Measurements from ENCODE around the gene SEPTIN14.
"Not testable (repeated sequence)": the region's sequence is repeated elsewhere in the genome, so short reads cannot be mapped to it uniquely, and the experiment has no call there.

Gene SEPTIN14

DNA sequence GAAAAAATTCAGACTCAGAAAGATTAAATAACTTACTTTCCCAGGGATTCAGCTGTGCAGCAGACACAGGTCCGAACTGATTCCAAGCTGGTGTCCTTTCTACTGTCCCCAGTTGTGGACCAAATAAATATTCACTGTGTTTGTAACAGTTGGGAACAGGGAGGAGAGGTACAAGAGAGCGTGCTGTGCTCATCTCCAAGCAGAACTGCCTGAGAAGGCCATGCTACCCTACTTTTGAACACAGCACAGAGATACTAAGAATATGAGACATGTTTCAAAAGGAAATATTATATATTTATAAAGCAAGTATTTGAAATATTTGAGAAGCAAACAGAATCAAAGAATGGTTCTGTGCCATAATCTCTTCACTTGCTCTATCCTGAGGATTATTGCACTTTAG, at the start of gene SEPTIN14:
SEPTIN14 (minus strand) TSS at position 101 of the 400 bp plus-strand sequence. CDS start 756 bp downstream, outside the sequence.
- not testable (repeated sequence) for DNase-seq (ENCODE audit: low read depth in 2 of 2)

DNA sequence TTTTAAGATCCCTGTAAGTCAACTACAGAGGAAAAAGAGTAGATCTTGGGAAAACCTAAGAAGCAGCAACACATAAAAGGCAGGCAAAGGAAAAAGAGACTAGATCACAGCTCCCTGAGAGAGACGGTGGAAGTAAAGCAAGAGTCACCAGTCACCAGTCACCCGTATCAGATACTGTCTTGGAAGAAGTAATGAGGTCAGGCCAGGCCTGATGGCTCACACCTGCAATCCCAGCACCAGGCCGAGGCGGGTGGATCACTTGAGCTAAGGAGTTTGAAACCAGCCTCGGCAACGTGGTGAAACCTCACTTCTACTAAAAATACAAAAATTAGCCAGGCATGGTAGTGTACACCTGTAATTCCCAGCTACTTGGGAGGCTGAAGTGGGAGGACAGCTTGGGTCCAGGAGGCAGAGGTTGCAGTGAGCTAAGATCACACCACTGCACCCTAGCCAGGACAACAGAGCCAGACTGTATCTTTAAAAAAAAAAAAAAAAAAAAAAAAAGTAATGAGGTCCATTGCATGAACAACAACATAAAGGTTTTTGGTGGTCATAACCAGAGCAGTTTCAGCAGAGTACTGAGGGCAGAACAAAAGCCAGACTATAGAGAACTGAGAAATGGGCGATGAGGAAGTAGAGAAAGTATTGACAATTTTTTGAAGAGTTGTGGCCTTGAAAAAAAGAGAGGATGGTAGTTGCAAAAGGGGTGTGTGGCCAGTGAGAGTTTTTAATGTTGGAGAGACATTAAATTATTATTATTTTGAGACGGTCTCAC, 41.6 kb upstream of the SEPTIN14 start:
- DNase-seq (ENCODE audit: low read depth in 2 of 2), result no peak

DNA sequence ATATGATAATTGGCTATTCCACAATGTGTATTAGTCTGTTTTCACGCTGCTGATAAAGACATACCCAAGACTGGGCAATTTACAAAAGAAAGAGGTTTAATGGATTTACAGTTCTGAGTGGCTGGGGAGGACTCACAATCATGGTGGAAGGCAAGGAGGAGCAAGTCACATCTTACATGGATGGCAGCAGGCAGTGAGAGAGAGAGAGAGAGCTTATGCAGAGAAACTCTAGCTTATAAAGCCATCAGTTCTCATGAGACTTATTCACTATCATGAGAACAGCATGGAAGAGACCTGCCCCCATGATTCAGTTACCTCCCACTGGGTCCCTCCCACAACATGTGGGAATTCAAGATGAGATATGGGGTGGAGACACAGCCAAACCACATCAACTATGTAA, 38.5 kb upstream of the SEPTIN14 start:
- not testable (repeated sequence) for DNase-seq (ENCODE audit: low read depth in 2 of 2)

DNA sequence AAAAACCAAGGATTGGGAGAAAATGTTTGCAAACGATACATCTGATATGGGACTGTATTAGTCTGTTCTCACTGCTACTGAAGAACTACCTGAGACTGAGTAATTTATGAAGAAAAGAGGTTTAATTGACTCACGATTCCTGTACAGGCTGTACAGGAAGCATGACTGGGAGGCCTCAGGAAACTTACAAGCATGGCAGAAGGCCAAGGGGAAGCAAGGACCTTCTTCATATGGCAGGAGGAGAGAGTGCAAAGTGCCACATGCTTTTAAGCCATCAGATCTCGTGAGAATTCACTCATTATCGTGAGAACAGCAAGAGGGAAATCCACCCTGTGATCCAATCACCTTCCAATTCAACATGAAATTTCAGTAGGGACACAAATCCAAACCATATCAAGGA, 35.7 kb upstream of the SEPTIN14 start:
- DNase-seq (ENCODE audit: low read depth in 2 of 2), result no peak

DNA sequence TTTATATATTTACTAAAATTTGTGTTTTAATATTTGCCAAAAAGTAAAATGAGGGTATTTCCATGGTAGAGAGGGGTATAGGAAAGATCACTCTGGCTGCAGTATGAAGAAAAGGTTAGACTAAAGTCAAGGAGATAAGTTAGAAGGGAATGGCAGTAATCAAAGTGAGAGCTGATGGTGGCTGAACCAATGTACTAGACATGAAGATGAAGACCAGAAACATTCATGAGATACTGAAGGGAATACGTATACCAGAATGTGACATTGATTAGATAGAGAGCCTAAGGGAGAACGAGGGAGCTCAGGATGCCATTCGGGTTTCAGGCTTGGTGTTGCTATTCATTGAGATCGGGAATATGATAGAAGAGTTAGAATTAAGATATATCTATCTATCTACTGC, 32.5 kb upstream of the SEPTIN14 start:
- DNase-seq (ENCODE audit: low read depth in 2 of 2), result no peak

DNA sequence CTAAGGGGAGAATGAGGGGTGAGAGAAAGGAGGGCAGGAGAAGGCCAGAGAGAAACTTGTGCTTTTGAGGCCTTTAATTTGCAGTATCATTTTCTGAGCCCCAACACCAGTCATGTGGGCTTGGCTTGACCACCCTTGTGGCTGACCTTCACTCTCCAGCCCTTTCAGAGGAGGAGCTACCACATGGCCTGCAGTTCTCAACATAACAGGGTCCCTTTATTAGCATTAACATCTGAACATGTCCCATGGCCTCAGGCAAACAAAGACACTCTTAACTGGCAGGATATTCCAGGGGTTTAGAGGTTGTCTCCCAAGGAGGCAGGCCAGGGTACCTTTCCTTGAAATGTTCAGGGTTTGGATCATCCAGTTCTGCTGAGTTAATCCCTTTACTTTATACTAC, 31.4 kb upstream of the SEPTIN14 start:
- no peak for DNase-seq (ENCODE audit: low read depth in 2 of 2)

DNA sequence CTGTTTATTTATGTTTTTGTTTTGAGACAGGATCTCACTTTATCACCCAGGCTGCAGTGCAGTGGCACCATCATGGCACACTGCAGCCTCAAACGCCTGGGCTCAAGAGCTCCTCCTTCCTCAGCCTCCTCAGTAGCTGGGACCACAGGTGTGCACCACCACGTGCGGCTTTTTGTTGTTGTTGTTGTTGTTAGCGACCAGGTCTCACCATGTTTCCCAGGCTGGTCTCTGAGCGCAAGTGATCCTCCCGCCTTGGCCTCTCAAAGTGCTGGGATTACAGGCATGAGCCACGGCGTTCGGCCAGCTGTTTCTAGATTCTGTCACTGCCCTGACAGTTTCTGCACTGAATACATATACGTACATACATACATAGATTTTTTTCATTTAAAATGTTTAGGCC, 25.8 kb upstream of the SEPTIN14 start:
- not testable (repeated sequence) for DNase-seq (ENCODE audit: low read depth in 2 of 2)

DNA sequence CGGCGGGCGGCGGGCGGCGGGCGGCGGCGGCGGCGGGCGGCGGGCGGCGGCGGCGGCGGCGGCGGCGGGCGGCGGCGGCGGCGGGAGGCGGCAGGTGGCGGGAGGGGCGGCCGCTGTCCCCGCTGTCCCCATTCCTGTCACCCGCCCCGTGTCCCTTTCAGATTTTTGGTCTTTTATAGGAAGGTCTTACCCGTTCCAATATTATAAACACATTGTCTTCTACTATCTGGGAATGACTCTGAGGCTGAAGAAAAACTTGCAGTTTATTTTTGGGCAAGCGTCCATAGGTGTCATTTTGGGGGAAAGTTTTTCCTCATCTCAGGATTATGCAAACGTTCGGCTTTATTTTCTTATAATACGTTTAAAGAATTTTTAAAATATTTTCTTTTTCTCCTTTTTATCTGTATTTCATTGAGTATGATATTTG, 25.3 kb upstream of the SEPTIN14 start:
- DNase-seq (ENCODE audit: low read depth in 2 of 2), result no peak

DNA sequence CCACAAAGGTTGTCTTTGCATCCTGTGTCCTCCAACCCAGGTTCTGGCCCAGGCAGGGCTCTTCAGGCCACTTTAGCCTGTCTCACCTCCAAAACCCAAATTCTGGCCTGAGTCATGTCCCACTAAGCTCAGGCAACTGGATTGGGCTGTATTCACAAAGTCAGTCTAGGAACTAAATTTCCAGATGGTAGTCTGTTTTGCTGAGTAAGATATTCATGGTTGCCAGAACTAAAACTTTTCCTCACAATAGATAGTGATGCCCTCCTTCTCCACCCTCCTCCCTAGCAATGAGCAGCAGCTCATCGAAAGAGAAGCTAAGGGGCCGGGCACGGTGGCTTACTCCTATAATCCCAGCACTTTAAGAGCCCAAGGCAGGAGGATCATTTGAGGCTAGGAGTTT, 21.8 kb upstream of the SEPTIN14 start:
- DNase-seq (ENCODE audit: low read depth in 2 of 2), result no peak

DNA sequence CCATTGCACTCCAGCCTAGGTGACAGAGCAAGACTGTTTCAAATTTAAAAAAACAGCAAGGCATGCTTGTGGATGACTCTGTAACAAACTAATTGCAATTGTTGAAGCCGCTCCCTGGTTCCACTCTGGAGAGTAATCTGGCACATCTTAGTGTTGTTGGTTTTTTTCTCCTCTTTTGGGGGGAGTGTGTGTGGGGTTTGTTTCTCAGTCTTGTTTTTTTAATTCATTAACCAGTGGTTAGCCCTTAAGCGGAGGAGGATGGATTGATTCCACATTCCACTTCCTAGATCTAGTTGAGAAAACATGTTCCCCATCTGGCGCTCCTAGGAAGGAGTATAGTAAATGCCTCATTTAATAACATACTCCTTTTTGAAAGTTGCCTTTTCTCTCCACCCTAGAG, 16.1 kb upstream of the SEPTIN14 start:
- DNase-seq (ENCODE audit: low read depth in 2 of 2), result no peak

DNA sequence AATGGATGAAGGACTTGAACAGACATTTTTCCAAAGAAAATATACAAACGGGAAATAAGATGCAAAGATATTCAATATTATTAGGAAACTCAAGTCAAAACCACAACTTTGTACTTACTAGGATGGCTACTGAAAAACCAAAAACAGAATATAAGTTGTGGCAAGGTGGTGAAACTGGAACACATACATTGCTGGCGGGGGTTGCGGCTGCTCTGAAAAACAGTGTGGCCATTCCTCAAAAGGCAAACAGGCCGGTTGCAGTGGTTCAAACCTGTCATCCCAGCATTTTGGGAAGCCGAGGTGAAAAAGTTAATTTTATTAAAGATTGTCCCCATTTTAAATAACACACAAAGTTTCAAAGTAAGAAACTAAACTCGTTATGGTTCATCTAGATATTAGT, 14.8 kb upstream of the SEPTIN14 start:
- DNase-seq (ENCODE audit: low read depth in 2 of 2), result no peak

DNA sequence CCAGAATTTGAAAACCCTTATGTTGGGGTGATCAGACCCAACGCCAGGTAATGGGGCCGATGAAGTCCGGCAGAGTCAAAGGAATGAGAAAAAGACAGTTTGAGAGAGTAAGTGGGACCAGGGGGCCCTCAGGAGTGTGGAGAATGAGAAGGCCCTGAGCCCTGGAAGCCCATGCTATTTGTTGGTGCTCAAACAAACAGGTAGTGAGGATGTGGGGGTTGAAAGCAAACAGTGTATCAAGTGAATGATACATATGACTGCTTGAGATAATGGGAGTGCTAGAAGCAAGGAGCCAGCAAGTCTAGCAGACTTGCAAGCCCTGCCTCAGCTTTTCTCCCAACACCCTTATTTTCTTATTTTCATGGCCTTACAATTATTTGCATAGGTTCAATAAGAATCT, 11.2 kb upstream of the SEPTIN14 start:
- no peak for DNase-seq (ENCODE audit: low read depth in 2 of 2)

DNA sequence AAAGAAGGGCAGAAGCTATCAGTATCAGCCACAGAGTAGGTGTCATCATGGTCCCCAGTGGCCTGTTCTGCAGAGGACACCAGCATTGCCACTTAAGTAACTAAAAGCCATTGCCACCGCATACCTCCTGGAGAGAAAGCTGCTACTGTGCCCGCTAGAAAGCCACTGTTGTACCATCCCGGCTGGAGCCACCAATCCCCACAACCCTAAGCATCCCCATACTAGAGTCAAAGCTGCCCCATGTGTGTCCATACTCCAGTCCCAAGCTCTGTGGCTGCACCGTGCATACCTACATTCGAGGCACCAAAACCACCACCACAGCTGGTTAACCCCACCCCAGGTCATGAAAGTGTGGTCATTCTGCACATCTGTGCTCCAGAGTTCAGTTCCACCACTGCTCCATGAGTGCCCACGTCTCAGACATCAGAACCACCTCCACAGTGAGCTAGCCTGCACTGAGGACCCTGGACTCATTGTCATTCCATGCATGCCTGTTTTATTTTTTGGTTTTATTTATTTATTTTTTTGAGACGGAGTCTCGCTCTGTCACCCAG, 9.5 kb upstream of the SEPTIN14 start:
- no peak for DNase-seq (ENCODE audit: low read depth in 2 of 2)

DNA sequence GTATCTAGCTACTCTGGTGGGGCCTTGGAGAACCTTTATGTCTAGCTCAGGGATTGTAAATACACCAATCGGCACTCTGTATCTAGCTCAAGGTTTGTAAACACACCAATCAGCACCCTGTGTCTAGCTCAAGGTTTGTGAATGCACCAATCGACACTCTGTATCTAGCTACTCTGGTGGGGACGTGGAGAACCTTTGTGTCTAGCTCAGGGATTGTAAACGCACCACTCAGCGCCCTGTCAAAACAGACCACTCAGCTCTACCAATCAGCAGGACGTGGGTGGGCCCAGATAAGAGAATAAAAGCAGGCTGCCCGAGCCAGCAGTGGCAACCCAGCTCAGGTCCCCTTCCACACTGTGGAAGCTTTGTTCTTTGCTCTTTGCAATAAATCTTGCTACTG, 6.4 kb upstream of the SEPTIN14 start:
- not testable (repeated sequence) for DNase-seq (ENCODE audit: low read depth in 2 of 2)

DNA sequence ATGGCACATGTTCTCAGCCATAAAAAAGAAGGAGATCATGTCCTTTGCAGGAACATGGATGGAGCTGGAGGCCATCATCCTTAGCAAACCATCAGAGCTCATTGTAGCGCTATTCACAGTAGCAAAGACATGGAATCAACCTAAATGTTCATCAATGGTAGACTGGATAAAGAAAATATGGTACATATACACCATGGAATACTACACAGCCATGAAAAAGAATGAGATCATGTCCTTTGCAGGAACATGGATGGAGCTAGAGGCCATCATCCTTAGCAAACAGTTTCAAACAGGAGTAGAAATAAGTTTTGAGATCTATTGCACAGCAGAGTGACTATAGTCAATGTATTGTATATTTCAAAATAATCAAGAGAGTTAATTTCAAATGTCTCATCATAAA, 17.4 kb downstream of the SEPTIN14 start:
- not testable (repeated sequence) for DNase-seq (ENCODE audit: low read depth in 2 of 2)

DNA sequence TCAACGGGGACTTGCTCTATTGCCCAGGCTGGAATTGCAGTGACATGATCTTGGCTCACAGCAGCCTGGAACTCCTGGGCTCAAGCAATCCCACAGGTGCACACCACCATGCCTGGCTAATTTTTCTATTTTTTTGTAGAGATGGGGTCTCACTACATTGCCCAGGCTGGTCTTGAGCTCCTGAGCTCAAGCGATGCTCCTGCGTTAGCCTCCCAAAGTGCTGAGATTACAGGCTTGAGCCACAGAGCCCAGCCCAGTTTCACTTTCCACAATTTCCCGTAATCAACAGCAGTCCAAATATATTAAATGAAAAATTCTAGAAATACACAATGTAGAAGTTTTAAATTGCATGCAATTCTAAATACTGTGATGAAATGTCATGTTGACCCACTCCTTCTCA, 24.0 kb downstream of the SEPTIN14 start:
- DNase-seq (ENCODE audit: low read depth in 2 of 2), result no peak

DNA sequence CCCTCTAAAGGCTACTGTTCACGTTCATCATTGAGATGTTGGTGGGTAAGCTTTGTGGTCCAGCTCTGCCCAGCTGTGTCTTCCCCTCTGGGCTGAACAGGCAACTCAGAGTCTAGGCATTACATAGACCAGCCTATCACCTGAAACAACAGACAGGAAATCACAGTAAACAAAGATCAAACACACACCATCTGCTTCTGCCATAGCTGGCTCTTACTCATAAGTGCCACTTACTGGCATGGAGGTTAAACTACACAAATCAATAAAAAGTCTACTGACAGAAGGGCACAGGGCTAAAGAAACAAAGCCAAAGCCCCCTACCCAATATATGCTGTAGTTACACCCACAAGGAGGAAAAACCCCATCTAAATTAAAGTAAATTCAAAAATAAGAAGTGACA, 35.0 kb downstream of the SEPTIN14 start:
- no peak for DNase-seq (ENCODE audit: low read depth in 2 of 2)

DNA sequence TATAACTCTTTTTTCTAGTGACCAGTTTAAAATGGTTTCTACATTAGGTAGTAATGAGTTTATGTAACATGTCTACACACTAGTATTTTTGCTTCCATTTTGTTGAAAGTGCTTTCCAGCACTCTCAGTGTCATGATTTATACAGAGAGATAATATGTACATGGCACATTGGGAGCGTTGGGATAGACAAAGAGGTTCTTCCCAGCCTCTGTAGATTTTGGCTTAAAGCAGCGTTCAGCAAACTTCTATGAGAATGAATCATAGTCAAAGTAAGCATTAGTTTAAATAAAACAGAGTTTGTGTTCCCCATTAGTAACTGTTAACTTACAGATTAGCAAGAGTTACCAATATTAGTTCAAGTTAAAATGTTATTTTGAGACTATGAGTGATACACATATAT, 43.9 kb downstream of the SEPTIN14 start:
- DNase-seq (ENCODE audit: low read depth in 2 of 2), result no peak

DNA sequence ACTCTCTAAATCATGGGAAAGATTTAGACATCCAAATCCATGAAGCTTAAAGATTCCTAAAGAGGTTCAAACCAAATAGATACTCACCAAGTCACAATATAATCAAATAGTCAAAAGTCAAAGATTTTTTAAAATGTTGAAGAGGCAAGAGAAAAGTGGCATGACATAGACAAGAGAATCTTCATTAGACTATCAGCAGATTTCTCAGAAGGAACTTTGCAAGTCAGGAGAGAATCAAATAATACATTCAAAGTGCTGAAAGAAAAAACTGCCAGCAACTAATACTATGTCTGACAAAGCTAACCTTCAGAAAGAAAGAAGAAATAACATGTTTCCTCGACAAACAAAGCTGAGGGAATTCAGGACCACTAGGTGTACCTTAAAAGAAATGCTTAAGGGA, 65.3 kb downstream of the SEPTIN14 start:
- not testable (repeated sequence) for DNase-seq (ENCODE audit: low read depth in 2 of 2)

DNA sequence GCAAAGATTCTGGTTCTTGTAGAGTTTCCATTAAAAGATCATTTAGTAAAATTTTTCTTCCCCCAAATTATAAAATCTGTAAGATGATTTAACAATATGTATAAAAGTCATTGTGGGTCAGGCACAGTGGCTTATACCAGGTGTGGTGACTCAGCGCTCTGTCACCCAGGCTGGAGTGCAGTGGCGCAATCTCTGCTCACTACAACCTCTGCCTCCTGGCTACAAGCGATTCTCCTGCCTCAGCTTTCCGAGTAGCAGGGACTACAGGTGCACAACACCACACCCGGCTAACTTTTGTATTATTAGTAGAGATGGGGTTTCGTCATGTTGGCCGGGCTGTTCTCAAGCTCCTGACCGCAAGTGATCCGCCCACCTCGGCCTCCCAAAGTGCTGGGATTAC, 68.0 kb downstream of the SEPTIN14 start:
- DNase-seq (ENCODE audit: low read depth in 2 of 2), result no peak

DNA sequence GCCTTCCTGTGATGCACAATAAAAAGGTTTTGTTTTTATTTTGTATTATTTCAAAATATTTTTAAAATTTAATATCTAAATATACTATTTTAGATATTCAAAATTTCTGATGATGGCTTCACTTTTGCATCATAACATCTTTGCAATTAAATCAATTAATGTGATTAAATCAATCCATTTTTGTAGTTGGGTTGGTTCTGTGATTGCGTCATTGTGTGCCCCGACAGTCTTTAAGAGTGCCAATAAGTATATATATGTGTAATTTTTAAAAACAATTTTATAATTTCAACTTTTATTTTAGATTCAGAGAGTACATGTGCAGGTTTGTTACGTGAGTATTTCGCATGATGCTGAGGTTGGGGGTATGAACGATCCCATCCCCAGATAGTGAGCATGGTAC, 70.5 kb downstream of the SEPTIN14 start:
- DNase-seq (ENCODE audit: low read depth in 2 of 2), result no peak

DNA sequence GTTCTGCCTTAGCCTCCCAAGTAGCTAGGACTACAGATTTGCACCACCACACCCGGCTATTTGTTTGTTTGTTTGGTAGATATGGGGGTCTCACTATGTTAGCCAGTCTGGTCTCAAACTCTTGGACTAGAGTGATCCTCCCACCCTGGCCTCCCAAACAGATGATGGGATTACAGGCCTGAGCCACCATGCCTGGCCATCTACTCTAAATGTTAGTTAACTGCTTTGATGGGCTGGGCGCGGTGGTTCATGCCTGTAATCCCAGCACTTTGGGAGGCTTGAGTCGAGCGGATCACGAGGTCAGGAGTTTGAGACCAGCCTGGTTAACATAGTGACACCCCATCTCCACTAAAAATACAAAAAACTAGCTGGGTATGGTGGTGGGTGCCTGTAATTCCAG, 74.8 kb downstream of the SEPTIN14 start:
- DNase-seq (ENCODE audit: low read depth in 2 of 2), result no peak

DNA sequence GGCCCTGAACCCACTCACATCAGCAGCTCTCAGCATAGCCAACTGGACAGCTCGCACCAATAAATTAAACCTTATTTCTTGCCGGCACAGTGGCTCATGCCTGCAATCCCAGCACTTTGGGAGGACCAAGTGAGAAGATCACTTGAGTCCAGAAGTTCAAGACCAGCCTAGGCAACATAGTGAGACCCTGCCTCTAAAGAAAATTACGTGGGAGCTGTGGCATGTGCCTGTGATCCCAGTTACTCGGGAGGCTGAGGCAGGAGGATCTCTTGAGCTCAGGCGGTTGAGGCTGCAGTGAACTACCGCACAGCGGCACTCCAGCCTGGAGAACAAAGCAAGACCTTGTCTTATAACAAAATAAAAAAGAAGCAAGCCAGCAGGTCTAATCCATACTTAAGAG, 75.7 kb downstream of the SEPTIN14 start:
- DNase-seq (ENCODE audit: low read depth in 2 of 2), result no peak

DNA sequence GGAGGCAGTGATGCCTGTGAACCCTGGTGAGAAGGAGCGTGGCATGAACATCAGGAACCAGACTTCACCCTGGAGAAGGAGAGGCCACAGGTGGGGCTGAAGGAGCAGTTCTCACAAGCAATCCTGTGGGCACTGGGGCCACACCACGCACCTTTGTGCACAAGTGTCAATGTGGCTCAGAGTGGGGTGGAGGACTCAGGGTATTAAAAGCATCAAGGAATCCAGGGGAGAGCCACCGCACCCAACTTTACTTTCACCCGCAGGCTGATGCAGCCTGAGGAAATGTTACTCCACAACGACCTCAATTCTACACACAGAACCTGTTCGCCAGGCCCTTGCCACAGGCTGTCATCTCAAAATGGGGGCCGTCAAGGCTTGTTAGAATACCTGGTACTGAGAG, 77.1 kb downstream of the SEPTIN14 start:
- DNase-seq (ENCODE audit: low read depth in 2 of 2), result not testable (repeated sequence)
